OCI-M1 (cell line): ENCODE measurements around the gene EID3.
"Not testable (repeated sequence)": the region's sequence is repeated elsewhere in the genome, so short reads cannot be mapped to it uniquely, and the experiment has no call there.

Experiments used
- DNase-seq: peaks from one replicate; lab custom pipeline; 2025; lab: John Stamatoyannopoulos, UW

The EID3 gene

GRCh38 chr12:104303538-104304151, at the start of gene EID3:
EID3 (plus strand) TSS chr12:104303739; CDS start chr12:104303935, 196 bp downstream.
- DNase-seq: peak; percentile 85

DNA sequence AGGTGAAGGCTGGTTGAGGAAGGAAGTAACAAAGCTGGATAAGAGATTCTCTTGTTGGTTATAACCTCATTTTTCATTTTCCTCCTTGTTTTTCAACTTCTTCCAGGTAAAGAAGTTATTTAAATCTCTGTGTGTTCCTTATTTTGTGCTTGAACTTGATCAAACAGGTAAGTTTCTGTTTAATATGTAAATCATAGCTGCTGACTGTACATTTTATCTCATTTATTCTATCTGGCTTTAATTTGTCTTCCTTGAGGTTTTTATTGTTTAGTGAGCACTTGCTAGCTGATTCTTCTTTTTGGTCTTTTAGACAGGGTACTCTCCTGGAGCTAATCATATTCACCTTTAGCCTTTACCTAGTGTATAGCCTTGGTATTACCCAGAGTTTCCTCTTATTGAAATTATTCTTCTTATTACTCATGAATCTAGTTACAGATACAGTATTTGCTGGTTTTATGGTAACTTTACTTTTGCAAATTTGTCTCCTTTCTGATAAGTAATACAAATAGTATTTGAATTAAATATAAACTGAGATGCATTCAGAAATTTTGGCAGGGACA, 45.5 kb upstream of the EID3 start:
- no peak for DNase-seq

DNA sequence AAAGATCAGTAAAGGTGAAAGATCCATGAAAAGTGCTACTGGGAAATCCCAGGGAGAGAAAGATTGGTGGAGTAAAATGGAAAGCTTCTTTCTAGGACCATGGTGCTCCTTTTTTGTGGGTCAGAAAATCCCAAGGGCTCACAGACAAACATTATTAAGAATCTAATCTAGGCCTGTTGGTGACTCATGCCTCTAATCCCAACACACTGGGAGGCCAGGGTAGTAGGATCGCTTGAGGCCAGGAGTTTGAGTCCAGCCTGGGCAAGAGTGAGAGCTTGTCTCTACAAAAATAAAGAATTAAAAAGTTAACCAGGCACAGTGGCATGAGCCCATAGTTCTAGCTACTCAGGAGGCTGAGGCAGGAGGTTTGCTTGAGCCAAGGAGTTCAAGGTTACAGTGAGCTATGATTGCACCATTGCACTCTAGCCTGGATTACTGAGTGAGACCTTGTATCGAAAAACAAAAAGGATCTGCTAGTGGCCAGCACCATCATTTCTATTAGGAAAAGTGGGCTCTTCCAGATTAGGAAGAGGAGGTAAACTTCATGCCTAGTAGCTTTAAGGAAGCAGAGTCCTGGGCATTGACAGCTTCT, 45.0 kb upstream of the EID3 start:
- DNase-seq: no peak

DNA sequence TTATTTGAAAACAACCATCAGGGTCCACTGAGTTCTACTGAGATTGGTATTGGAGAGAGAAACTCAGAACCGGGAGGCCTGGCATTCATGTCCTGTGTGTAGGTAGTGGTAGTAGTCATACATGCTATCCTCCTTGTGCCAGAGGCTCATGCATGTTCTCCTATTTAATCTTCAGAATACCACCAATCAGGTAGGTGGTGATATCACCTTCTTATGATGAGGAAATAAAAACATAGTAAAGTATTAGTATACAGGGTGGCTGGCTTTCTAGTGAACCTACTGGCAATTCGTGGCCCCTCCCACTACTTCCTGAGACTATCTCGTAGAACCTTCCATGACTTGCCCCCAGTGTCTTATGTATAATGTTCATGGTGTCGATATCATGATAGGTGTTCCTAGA, 40.5 kb upstream of the EID3 start:
- no peak for DNase-seq

DNA sequence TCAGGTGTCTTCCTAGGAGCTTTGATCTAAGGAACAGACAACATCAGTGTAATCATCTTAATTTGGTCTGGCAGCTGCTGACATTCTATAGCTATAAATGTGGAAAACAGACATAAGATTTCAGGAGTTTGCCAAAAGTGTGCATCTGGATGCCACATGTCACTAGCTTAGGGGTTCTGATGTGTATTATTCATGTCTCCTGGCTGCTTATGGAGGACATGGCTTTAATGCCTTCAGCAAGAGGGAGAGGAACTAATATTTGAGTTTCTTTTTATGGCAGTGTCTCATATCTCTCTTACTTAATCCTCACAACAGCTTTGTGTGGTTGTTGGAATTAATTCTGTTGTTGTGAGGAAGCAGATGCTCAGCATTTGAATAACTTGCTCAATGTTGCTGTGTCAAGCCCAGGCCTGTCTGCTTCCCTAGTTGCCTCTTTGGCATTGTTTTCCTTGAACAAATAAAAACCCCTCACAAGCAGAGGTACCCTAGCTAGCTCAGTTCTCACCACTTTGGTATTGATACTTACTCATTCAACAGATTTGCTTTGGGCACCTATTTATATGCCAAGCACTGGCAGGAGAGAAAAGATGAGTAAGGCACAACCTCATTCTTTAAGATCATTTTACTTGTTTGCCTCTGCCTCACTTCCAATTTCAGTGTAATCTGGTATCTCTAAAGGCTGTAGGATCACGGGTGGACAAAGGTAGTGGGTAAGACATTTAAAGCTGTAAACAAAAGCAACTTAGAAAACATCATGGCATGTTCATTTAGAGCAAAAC, 39.8 kb upstream of the EID3 start:
- peak; percentile 38 for DNase-seq

DNA sequence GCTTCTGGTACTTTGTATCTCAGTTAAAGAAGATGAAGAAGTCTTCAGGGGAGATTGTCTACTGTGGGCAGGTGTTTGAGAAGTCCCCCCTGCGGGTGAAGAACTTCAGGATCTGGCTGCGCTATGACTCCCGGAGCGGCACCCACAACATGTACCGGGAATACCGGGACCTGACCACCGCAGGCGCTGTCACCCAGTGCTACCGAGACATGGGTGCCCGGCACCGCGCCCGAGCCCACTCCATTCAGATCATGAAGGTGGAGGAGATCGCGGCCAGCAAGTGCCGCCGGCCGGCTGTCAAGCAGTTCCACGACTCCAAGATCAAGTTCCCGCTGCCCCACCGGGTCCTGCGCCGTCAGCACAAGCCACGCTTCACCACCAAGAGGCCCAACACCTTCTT, 38.1 kb upstream of the EID3 start:
- DNase-seq: not testable (repeated sequence)

GRCh38 chr12:104272938-104273337, 30.6 kb upstream of the EID3 start:
- DNase-seq: no peak

DNA sequence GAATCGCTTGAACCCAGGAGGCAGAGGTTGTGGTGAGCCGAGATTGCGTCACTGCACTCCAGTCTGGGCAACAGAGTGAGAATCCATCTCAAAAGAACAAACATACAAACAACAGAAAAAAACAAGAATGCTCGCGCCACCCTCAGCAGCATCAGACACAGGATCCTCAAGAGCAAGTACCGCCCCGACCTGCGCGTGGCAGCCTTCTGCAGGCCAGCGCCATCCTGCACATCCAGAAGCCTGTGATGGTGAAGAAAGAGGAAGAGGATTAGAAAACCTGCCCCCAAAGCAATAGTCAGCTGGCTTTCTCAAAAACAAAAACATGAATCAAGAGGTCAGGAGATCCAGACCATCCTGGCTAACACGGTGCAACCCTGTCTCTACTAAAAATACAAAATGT, 30.0 kb upstream of the EID3 start:
- no peak for DNase-seq

DNA sequence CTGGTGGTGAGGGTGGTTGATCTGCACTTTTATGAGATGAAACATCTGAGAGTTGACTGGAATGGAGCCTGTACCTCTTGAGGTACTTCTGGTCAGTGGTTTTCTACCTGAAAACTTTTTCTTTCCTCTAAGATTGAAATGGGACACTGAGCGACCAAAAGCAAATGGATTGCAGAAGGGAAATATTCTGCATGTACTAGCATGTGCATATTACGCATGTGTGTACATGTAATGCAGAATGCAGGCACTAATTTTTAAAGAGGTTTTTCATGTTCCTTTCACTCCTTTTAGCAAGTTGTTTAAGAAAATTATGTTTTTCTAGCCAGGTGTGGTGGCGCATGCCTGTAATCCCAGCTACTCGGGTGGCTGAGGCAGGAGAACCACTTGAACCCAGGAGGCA, 28.7 kb upstream of the EID3 start:
- no peak for DNase-seq

DNA sequence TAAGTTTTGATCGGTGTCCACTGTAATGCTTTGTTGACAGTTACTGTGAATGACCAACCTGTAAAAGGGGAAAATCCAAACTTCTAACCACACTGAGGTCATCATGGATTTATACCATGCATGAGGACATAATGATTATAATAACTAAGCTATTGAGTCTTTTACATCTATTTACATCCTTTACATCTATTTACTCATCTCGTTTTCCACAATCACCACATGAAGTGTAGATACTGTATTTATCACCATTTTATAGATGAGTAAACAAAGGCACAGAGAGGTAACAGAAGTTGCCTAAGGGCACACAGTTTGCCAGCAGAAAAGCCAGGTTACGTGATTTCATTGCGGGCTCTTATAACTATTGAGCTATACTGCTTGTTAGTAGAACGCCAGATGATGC, 27.9 kb upstream of the EID3 start:
- DNase-seq: no peak

DNA sequence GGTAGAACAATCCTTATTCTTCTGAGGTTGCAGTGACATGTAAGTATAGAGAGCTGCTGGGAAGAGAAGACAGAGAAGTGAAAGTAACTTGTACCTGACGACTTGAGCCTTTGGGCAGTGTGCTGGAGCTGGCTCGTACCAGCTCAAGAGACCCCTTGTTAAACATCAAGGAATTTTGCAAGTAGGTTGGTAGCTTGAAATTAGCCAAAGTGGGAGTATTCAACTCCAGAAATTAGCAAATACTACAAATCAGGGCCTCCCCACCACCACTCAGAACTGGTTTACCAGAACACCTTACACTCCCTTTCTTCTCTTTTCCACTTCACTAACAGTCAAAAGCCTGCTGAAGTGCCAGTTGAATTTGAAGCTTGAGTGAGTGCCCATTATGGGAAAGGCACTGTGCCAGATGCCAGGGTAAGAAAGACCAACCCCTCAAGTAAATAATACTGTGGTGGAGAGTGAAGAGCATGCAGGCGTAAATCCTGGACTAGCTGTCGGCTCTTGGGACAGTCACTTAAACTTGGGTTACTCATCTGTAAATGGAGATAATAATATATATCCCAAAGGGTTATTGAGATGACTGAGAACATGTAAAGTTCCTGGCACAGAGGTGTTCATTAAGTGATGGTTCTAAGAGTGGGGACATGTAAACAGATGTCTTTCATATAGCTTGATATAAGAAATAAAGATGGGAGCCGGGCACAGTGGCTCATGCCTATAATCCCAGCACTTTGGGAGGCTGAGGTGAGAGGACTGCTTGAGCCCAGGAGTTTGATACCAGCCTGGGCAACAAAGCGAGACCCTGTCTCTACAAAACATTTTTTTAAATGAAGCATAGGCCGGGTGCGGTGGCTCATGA, 27.0 kb upstream of the EID3 start:
- DNase-seq: peak; percentile 54

DNA sequence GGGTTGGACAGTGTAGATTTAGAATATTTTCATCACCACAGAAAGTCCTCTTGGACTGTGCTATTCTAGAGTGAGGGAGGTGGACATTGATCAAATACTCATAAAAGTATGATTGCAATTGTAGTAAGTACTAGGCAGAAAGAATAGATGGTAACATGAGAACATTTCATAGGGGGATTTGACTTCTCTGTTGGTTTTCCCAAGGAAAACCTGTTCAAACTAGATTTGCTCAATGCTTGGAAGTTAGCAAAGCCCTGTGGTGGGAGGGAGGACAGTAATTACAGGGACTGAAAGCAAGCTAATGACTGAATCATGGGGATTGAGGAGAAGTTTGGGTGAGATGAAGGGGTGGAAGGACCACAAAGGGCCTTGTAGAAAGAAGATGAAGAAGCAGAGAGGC, 24.4 kb upstream of the EID3 start:
- DNase-seq: no peak

- DNase-seq: peak; percentile 52
These were observed 23.4 kb upstream of the EID3 start for GRCh38 chr12:104280111-104280510.

DNA sequence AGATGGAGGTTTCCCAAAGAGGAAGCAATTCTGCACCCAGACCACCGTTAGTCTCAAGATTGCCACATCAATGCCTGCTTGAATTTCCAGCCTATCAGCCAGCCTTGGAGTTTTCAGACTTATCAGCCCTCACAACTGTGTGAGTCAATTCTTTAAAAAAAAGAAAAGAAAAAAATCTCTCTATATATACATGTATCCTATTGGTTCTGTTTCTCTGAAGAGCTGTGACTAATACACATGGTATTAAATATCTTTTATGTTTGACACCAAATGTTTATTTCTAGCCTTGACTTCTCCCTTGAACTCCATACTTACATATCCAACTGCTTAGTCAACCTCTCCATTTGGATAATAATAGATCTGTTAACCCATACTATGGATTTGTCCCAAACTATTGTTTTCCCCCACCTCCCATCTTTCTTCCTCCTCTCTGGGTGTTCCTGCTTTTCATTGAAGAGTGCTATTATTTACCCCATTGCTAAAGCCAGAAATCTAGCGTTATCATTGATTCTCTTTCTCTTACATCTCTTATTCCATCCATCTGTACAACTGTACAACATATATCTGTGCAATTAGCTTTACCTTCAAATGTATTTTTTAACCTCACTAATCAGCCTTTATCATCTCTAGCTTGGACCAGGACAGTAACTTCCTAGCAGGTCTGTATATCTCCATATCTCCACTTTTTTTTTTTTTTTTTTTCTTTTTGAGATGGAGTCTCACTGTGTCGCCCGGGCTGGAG, 22.7 kb upstream of the EID3 start:
- peak; percentile 83 for DNase-seq

DNA sequence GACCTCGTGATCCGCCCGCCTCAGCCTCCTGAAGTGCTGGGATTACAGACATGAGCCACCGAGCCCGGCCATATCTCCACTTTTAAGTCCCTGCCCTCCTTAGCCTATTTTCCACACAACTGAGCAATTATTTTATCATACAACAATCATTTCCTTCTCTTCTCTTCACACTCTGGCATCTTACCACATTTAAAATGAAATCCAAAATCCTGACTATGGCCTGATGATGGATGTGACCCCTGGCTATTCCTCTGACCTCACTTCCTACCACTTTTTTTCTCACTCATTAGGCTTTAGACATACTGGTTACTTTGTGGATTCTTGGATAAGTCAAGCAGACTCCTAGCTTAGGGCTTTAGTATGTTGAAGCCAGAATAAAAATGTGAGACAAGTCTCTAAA, 21.9 kb upstream of the EID3 start:
- no peak for DNase-seq

DNA sequence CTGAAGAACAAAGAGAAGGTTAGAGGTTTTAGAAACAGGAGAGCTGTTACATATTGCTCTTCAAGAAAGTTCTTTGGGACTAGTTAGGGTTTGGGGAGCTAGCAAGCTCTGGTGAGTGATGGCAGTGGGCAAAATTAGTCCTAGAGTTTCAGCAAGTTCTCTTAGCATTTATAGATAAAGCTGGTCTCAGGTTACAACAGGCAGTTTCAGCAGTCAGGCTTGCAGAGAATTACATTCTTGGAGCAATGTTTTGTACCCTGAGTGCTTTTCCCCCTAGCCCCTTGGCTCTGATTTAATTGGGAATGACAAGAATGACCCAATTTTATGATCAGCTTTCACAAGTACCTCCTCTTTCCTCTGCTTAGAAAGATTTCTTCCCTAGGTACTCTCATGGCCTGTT, 21.4 kb upstream of the EID3 start:
- peak; percentile 16 for DNase-seq

GRCh38 chr12:104285740-104286515, 17.6 kb upstream of the EID3 start:
- DNase-seq: no peak

DNA sequence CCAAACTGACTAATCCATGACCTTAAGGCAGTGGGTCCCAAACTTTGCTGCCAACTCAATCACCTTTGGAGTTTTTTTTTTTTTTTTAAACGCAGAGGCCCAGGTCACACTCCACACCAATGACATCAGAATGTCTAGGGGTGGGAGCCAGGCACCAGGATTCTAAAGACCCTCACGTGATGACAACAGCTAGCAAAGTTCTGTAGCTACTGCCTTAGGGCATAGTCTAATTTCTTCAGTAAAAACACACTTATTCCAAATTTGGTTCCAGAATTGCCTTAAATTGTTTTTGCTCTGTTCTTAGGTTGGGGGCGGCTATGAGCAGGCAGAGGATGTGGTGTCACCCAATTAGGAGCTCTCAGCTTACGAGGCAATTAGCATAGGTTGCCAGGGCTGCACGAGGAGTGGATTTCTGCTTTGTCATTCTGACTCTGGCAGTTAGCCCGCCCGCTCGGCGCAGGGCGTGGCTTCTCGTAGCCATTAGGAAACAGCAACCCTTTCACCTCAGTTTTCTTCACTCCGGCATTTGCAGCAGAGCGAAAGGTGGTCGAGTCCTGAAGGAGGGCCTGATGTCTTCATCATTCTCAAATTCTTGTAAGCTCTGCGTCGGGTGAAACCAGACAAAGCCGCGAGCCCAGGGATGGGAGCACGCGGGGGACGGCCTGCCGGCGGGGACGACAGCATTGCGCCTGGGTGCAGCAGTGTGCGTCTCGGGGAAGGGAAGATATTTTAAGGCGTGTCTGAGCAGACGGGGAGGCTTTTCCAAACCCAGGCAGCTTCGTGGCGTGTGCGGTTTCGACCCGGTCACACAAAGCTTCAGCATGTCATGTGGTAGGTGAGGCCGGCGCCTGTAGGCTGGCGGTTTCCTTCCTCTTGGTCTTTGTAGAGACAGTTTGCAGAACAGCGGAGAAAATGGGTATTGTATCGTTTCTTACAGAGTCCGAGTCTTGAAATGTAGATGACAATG, 16.7 kb upstream of the EID3 start:
- DNase-seq: peak; percentile 99

DNA sequence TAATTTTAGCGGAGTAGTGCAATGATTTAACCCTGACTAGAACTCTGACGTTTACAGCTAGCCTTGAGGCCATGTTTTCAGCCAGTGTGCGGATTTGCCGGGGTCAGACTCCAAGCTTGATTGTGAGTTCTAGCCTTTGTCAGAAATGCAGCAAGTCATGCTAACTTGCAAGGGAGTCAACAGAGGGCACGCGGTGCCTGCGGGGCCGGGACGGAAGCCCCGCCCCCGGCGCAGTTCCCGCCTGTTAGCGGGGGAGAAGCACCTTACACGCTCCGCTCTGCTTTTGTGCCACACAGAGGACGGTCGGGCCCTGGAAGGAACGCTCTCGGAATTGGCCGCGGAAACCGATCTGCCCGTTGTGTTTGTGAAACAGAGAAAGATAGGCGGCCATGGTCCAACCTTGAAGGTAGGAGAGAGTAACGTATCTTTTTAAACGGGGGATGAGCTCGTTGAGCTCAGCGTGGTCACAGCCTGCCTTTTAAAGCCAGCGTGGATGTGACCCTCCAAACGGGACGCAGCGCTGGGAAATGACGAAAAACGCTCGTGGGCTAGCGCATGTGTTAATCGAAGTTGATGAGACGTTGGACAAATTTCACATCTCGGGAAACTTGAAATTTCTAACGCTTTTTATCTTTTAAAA, 14.8 kb upstream of the EID3 start:
- peak; percentile 96 for DNase-seq
